Right lobe of liver (tissue), 4 donors: Measurements from ENCODE around the gene ITGAE.

Source experiments
- POLR2A ChIP-seq: fragments of 450-650 bp; IDR thresholded peaks from one replicate; pipeline ENCODE4 v1.6.1; 2017; ENCODE audit warnings: antibody characterized with exemption, mild to moderate bottlenecking
- TF ChIP-seq, protein P1 (sequence below), 4 donors: fragments of 200-600 bp in 3 of 4; fragments of 450-650 bp in 1 of 4; IDR thresholded peaks; one replicate each; pipeline versions ENCODE4 v1.5.1 to v1.8.0; 2016 to 2022; ENCODE audit warnings: antibody characterized with exemption in 4 of 4, mild to moderate bottlenecking in 2 of 4
- donor health status: DM: no; HTN: no; CAD: no.
- donor health status: DM: no; HTN: no; CAD: no.
- donor health status: DM: no; HTN: yes; CAD: no.

DNA sequence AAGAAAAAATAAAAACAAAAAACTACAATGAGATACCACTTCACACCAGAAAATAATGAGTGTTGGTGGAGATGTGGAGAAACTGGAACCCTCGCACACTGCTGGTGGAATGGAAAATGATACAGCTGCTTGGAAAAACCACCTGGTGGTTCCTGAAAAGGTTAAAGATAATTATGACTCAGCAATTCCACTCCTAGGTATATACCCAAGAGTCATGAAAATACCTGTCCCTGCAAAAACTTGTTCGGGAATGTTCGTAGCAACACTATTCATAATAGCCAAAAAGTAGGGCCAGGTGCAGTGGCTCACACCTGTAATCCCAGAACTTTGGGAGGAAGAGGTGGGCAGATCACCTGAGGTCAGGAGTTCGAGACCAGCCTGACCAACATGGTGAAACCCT lies 8.1 kb upstream of the ITGAE start:
- TF ChIP-seq, protein P1, sequence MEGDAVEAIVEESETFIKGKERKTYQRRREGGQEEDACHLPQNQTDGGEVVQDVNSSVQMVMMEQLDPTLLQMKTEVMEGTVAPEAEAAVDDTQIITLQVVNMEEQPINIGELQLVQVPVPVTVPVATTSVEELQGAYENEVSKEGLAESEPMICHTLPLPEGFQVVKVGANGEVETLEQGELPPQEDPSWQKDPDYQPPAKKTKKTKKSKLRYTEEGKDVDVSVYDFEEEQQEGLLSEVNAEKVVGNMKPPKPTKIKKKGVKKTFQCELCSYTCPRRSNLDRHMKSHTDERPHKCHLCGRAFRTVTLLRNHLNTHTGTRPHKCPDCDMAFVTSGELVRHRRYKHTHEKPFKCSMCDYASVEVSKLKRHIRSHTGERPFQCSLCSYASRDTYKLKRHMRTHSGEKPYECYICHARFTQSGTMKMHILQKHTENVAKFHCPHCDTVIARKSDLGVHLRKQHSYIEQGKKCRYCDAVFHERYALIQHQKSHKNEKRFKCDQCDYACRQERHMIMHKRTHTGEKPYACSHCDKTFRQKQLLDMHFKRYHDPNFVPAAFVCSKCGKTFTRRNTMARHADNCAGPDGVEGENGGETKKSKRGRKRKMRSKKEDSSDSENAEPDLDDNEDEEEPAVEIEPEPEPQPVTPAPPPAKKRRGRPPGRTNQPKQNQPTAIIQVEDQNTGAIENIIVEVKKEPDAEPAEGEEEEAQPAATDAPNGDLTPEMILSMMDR (IDR thresholded peaks at IDR 0.05), result no peak
- TF ChIP-seq POLR2A, result no peak
